Smooth muscle cell (in vitro differentiated cells): ENCODE data around the gene KNTC1. TPM values are rescaled to one million over a fixed set of nuclear protein-coding genes. Genes with fewer than 3 reads are reported as not detected.
"Not testable (repeated sequence)": the region's sequence is repeated elsewhere in the genome, so short reads cannot be mapped to it uniquely, and the experiment has no call there.

Experiments used
- DNase-seq: peaks from one replicate; lab custom pipeline; 2025; ENCODE audit not compliant: unreplicated experiment; lab: John Stamatoyannopoulos, UW
- H2AFZ ChIP-seq: fragments of 200-600 bp; sonication (generic); 2 replicates; pipeline ENCODE4 v1.6.0; 2016; ENCODE audit warnings: antibody characterized with exemption, low read depth, mild to moderate bottlenecking
- H3F3A ChIP-seq: fragments of 200-600 bp; sonication (generic); 2 replicates; pipeline ENCODE4 v1.6.0; 2017; ENCODE audit warnings: antibody characterized with exemption, low read depth
- H3K27ac ChIP-seq: fragments of 200-600 bp; sonication (generic); 2 replicates; pipeline ENCODE4 v1.5.1; 2016; ENCODE audit warnings: low read depth, mild to moderate bottlenecking
- H3K27me3 ChIP-seq: fragments of 200-600 bp; sonication (generic); 2 replicates; pipeline ENCODE4 v1.6.1; 2016; ENCODE audit warnings: low read depth, mild to moderate bottlenecking
- H3K36me3 ChIP-seq: fragments of 200-600 bp; sonication (generic); 2 replicates; pipeline ENCODE4 v1.5.1; 2016; ENCODE audit warnings: low read depth
- H3K4me1 ChIP-seq: fragments of 200-600 bp; sonication (generic); 2 replicates; pipeline ENCODE4 v1.5.1; 2016; ENCODE audit warnings: low read depth
- H3K4me2 ChIP-seq: fragments of 200-600 bp; sonication (generic); 2 replicates; pipeline ENCODE4 v1.6.0; 2016; ENCODE audit warnings: mild to moderate bottlenecking
- H3K4me3 ChIP-seq: fragments of 200-600 bp; sonication (generic); 2 replicates; pipeline ENCODE4 v1.5.1; 2016; ENCODE audit warnings: mild to moderate bottlenecking
- H3K79me2 ChIP-seq: fragments of 200-600 bp; sonication (generic); 2 replicates; pipeline ENCODE4 v1.6.0; 2016; ENCODE audit warnings: low read depth, mild to moderate bottlenecking
- H3K9ac ChIP-seq: fragments of 200-600 bp; sonication (generic); 2 replicates; pipeline ENCODE4 v1.6.0; 2016; ENCODE audit warnings: low read depth
- H3K9me3 ChIP-seq: fragments of 200-600 bp; sonication (generic); replicated peaks from 2 replicates; pipeline ENCODE4 v1.5.1; 2016; ENCODE audit warnings: low read depth
- H4K20me1 ChIP-seq: fragments of 200-600 bp; sonication (generic); 2 replicates; pipeline ENCODE4 v1.6.0; 2016; ENCODE audit warnings: low read depth
- CTCF ChIP-seq: fragments of 200-600 bp; sonication (generic); IDR thresholded peaks from 2 replicates; pipeline ENCODE4 v1.5.1; 2017; ENCODE audit warnings: borderline replicate concordance, mild to moderate bottlenecking, antibody characterized with exemption; ENCODE audit not compliant: insufficient read depth, poor library complexity, severe bottlenecking
- WGBS: methylation state at CpG from one replicate; pipeline ENCODE4 v1.1.7; 2016; ENCODE audit warnings: low lambda C conversion rate; 5-methylcytosine and 5-hydroxymethylcytosine counted together
- polyA plus RNA-seq: library from polyadenylated mRNA; unstranded; fragments of >200 nt; fragmentation: Nextera tagmentation; extraction: Ambion mirVana; gene quantifications from 2 replicates; pipeline ENCODE4 v1.2.1, GENCODE V29; 2016
- total RNA-seq: library from RNA; depleted of rRNA; stranded (reverse); fragments of >200 nt; gene quantifications from 2 replicates; pipeline ENCODE4 v1.2.3, GENCODE V29; 2014

Gene KNTC1
- total and polyA plus RNA-seq, 2 experiments from 2014 or later: 9.1 to 22.7 TPM

- no peak for DNase-seq
- H3K9ac ChIP-seq: no peak overlapping the region
- H2AFZ ChIP-seq: no peak overlapping the region
- H3K27ac ChIP-seq: no peak overlapping the region
- H3K36me3 ChIP-seq: peaks cover 10% of the 10 kb centered on the region
- no peak overlapping the region for H3K4me2 ChIP-seq
- no peaks in the 10 kb centered on the region for H3K27me3 ChIP-seq
- no peaks in the 10 kb centered on the region for H3K9me3 ChIP-seq
- 95% methylated on average over 6 of the region's 6 CpGs for WGBS
- H4K20me1 ChIP-seq: no peaks in the 10 kb centered on the region
- no peaks in the 10 kb centered on the region for H3K79me2 ChIP-seq
- no peak for TF ChIP-seq CTCF
- no peaks in the 10 kb centered on the region for H3K4me1 ChIP-seq
- H3K4me3 ChIP-seq: no peak overlapping the region
- H3F3A ChIP-seq: no peaks in the 10 kb centered on the region
These were observed 44.8 kb downstream of the KNTC1 start for GRCh38 chr12:122571821-122572220.

GRCh38 chr12:122583294-122583693, 56.2 kb downstream of the KNTC1 start:
- not testable (repeated sequence) for H3K79me2 ChIP-seq, H3K4me2 ChIP-seq, DNase-seq, H3K27me3 ChIP-seq, H3K4me3 ChIP-seq, H3K36me3 ChIP-seq, H3K4me1 ChIP-seq, H3K9ac ChIP-seq, H3K9me3 ChIP-seq, H3K27ac ChIP-seq, H2AFZ ChIP-seq, H3F3A ChIP-seq, H4K20me1 ChIP-seq
- WGBS: 96% methylated on average over 2 of the region's 2 CpGs

GRCh38 chr12:122584177-122584863, 57.3 kb downstream of the KNTC1 start:
- no peak overlapping the region for H3K27ac ChIP-seq
- H3K9ac ChIP-seq: no peak overlapping the region
- H3K27me3 ChIP-seq: no peaks in the 10 kb centered on the region
- H3K9me3 ChIP-seq: no peaks in the 10 kb centered on the region
- no peaks in the 10 kb centered on the region for H4K20me1 ChIP-seq
- peaks cover 4% of the 10 kb centered on the region for H3K36me3 ChIP-seq
- no peak overlapping the region for H3K4me2 ChIP-seq
- H3K79me2 ChIP-seq: no peaks in the 10 kb centered on the region
- H3F3A ChIP-seq: no peaks in the 10 kb centered on the region
- no peaks in the 10 kb centered on the region for H3K4me1 ChIP-seq
- DNase-seq: no peak
- no peak overlapping the region for H2AFZ ChIP-seq
- no peak overlapping the region for H3K4me3 ChIP-seq
- TF ChIP-seq CTCF: no peak
- 95% methylated on average over 4 of the region's 4 CpGs for WGBS

- 98% methylated on average over 7 of the region's 7 CpGs for WGBS
- H3K9me3 ChIP-seq: no peaks in the 10 kb centered on the region
- no peak for TF ChIP-seq CTCF
- H3K36me3 ChIP-seq: no peaks in the 10 kb centered on the region
- no peak overlapping the region for H3K4me2 ChIP-seq
- no peaks in the 10 kb centered on the region for H3F3A ChIP-seq
- H2AFZ ChIP-seq: no peak overlapping the region
- no peak overlapping the region for H3K4me3 ChIP-seq
- H3K4me1 ChIP-seq: no peaks in the 10 kb centered on the region
- no peaks in the 10 kb centered on the region for H3K79me2 ChIP-seq
- DNase-seq: no peak
- no peaks in the 10 kb centered on the region for H3K27me3 ChIP-seq
- H3K27ac ChIP-seq: no peak overlapping the region
- no peak overlapping the region for H3K9ac ChIP-seq
- H4K20me1 ChIP-seq: no peaks in the 10 kb centered on the region
These were observed 63.9 kb downstream of the KNTC1 start for GRCh38 chr12:122590990-122591389.

GRCh38 chr12:122591966-122592365, 64.9 kb downstream of the KNTC1 start:
- not testable (repeated sequence) for H3K4me3 ChIP-seq, H3K27ac ChIP-seq, H3K4me2 ChIP-seq, H3K9me3 ChIP-seq, H3F3A ChIP-seq, DNase-seq, H3K79me2 ChIP-seq, H3K36me3 ChIP-seq, H3K9ac ChIP-seq, H2AFZ ChIP-seq, H4K20me1 ChIP-seq, H3K27me3 ChIP-seq, H3K4me1 ChIP-seq
- 98% methylated on average over 20 of the region's 30 CpGs for WGBS

GRCh38 chr12:122592543-122592942, 65.5 kb downstream of the KNTC1 start:
- not testable (repeated sequence) for H3F3A ChIP-seq, H3K4me3 ChIP-seq, H2AFZ ChIP-seq, H4K20me1 ChIP-seq, H3K9ac ChIP-seq, H3K36me3 ChIP-seq, H3K27ac ChIP-seq, H3K79me2 ChIP-seq, DNase-seq, H3K27me3 ChIP-seq, H3K9me3 ChIP-seq, H3K4me1 ChIP-seq, H3K4me2 ChIP-seq
- 80% methylated on average over 8 of the region's 8 CpGs for WGBS
